Activated naive CD4-positive, alpha-beta T cell treated with anti-CD3 and anti-CD28 coated beads, Interleukin-2, amount 50 U/mL, for 72 hours (primary cell): ENCODE results near the gene RPL14. TPM values are rescaled to one million over a fixed set of nuclear protein-coding genes. Genes with fewer than 3 reads are reported as not detected.

Experiments used
- ATAC-seq, 2 donors: fragments of 150-1000 bp; cut with Tn5 transposase; 2 replicates each; pipeline ENCODE4 v1.10.0; 2021; ENCODE audit warnings: mild to moderate bottlenecking in 2 of 2, moderate library complexity in 2 of 2
- DNase-seq, 2 donors: peaks; one replicate each; pipeline ENCODE4 v3.0.0; 2021 to 2022; ENCODE audit warnings: low spot score in 2 of 2
- H3K27ac Mint-ChIP-seq, 2 donors: one replicate each; pipeline ENCODE4 v1.8.0; 2022; ENCODE audit warnings: mild to moderate bottlenecking in 2 of 2, mixed read lengths in 2 of 2
- H3K36me3 Mint-ChIP-seq, 2 donors: one replicate each; pipeline ENCODE4 v1.8.0; 2022; ENCODE audit warnings: mixed read lengths in 2 of 2
- H3K9me3 Mint-ChIP-seq, 2 donors: one replicate each; pipeline ENCODE4 v1.8.0; 2022; ENCODE audit warnings: mixed read lengths in 2 of 2
- total RNA-seq, 2 donors: library from RNA; stranded (reverse); gene quantifications; one replicate each; pipeline ENCODE4 v1.2.3, GENCODE V29; 2022

RPL14 gene
- total RNA-seq, 2 donors from 2014 or later, result 2,715 to 3,354 TPM

- Mint-ChIP-seq H3K27ac (peak overlapping the region in 1 of 2 donors; percentile 26), H3K36me3 (peaks cover 0 to 5% of the 10 kb centered on the region in 2 donors), H3K9me3 (peaks cover 0 to 4% of the 10 kb centered on the region in 2 donors)
- ATAC-seq (no peak), DNase-seq (no peak)
Measured at GRCh38 chr3:40494698-40495097, 37.6 kb downstream of the RPL14 start.

DNA sequence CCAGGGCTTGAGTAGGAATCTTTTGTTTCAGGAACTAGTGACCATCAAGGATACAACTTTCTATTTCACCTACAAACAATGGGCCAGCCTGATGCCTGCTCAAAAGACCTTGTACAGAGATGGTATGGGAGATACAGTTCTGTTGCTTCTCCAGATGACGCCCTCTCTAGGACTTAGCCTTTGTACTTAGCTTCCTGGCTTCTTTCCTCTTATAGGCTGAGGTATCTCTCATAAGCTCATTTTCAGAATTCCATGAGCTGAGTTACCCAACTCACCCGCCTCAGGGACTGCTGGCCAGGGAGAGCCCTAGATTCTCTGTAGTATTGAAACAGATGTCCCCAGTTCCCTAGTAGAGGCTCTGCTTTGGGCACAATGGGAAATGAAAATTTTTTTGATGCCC is 40.1 kb downstream of the RPL14 start:
- DNase-seq (no peak), ATAC-seq (no peak)
- H3K36me3 Mint-ChIP-seq, result no peaks in the 10 kb centered on the region
- no peak overlapping the region for H3K27ac Mint-ChIP-seq
- no peaks in the 10 kb centered on the region for H3K9me3 Mint-ChIP-seq

DNA sequence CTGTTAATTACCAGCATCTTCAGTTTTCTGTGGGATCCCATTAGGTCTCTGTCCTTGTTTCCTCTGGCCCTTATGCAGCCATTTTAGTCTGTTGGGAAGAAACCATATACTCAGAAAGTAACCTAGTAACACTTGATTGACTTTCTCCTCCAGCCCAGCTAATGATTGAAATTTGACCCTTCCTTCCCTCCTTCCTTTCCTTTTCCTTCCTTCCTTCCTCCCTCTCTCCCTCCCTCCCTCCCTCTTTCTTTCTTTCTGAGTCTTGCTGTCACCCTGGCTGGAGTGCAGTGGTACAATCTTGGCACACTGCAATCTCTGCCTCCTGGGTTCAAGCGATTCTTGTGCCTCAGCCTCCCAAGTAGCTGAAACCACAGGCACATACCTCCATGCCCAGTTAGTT is 42.8 kb downstream of the RPL14 start:
- DNase-seq (no peak), ATAC-seq (no peak)
- Mint-ChIP-seq H3K27ac (no peak overlapping the region), H3K36me3 (no peaks in the 10 kb centered on the region), H3K9me3 (no peaks in the 10 kb centered on the region)

DNA sequence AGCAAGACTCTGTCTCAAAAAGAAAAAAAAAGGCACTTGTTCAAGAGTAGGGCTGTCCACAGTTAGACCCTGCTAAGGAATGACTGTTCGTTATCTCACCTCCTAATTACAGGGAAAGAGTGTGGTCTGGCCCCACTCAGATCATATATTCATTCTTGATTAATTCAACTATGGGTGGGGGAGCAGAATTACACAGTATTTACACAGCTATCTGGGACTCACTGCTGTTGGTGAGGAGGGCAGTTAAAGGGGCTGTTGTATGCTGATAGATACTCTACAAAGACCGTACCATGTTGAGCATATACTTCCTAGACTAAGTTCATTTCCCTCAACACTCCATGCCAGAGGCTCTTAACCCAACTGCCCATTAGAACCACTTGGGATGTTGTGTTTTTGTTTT is 44.9 kb downstream of the RPL14 start:
- Mint-ChIP-seq H3K27ac (no peak overlapping the region), H3K36me3 (peaks cover 0 to 7% of the 10 kb centered on the region in 2 donors), H3K9me3 (no peaks in the 10 kb centered on the region)
- no peak for ATAC-seq
- DNase-seq, result no peak

DNA sequence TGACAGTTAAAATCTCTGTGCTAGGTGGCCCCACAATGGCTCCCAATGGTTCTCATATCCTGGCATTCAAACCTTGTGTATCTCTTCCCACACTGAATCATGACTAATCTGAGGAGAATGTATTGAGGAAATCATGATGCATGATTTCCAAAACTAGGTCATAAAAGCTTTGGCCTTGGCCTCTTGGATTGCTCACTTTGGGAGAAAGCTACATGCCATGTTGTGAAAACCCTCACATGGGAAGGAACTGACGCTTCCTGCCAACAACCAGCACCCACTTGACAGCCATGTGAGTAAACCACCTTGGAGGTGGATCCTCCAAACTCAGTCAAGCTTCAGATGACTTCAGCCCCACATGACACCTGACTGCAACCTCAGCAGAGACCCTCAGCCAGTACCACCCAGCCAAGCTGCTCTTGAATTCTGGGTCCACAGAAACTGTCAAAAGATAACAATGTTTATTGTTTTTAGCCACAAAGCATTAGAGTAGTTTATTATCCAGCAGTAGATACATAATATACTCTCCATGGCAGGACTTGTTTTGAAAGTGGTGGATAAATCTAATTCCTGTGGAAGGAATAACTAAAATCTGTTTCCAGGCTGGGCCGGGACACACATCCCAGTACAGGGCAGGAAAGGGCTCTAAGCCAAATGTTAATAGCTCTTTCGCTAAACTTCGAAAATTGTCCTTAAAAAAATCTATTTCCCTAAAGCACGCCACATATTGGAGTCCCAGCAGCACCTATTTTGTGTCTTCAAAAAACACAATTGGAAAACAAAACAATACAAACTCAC is 47.7 kb downstream of the RPL14 start:
- DNase-seq (no peak), ATAC-seq (peak; percentile 39 to 65)
- no peaks in the 10 kb centered on the region for H3K9me3 Mint-ChIP-seq
- H3K27ac Mint-ChIP-seq, result no peak overlapping the region
- peaks cover 11 to 17% of the 10 kb centered on the region in 2 donors for H3K36me3 Mint-ChIP-seq

- H3K9me3 Mint-ChIP-seq, result no peaks in the 10 kb centered on the region
- peak within 1 kb of the TSS; percentile 79 to 88 for H3K27ac Mint-ChIP-seq
- H3K36me3 Mint-ChIP-seq, result peaks cover 17 to 27% of the 10 kb centered on the region in 2 donors
Measured at GRCh38 chr3:40505599-40506462, 48.7 kb downstream of the RPL14 start, which contains the start of gene ZNF620. TSS of gene ZNF620 (plus strand) at chr3:40506039. CDS start at chr3:40506353, 314 bp downstream.

DNA sequence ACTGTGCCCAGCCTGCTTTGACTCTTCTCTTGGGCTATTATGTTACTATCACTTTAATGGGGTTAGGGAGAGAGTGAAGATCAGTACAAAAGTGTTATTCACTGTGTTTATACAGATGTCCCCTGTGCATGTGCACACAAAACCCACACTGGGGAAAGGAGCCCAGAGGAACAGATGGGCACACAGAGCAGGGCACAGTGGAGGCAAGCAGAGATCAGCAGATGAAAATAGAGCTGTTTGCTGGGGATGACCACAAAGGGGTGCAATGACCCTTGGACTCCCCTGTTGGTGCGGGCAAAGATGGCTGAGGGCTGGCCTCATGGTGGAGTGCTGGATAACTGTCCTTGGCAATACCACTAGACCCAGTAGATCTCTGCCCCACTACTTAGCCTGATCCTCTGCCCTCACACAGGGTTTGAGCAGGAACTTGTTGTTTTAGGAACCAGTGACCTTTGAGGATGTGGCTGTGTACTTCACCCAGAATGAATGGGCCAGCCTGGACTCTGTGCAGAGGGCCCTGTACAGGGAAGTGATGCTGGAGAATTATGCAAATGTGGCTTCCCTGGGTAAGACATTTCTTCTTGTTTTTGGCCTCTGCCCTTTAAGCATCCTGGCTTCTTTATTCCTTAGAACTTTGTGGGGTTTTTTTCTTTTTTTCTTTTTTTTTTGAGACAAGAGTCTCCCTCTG is 54.0 kb downstream of the RPL14 start:
- DNase-seq (no peak), ATAC-seq (peak in 1 of 2 donors; percentile 40)
- Mint-ChIP-seq H3K27ac (no peak overlapping the region), H3K9me3 (no peaks in the 10 kb centered on the region), H3K36me3 (peaks cover 20 to 41% of the 10 kb centered on the region in 2 donors)

More at GRCh38 chr3:40505599-40506462, 48.7 kb downstream of the RPL14 start, which contains the start of gene ZNF620:
- peak; percentile 37 to 65 for DNase-seq
- peak; percentile 66 to 82 for ATAC-seq

- DNase-seq (no peak), ATAC-seq (no peak)
- H3K36me3 Mint-ChIP-seq, result peaks cover 6 to 10% of the 10 kb centered on the region in 2 donors
- H3K27ac Mint-ChIP-seq, result no peak overlapping the region
- no peaks in the 10 kb centered on the region for H3K9me3 Mint-ChIP-seq
Measured at GRCh38 chr3:40516201-40516600, 59.1 kb downstream of the RPL14 start.

- DNase-seq (no peak), ATAC-seq (no peak)
- Mint-ChIP-seq H3K9me3 (no peaks in the 10 kb centered on the region), H3K27ac (no peak overlapping the region), H3K36me3 (peaks cover 4 to 10% of the 10 kb centered on the region in 2 donors)
Measured at GRCh38 chr3:40518067-40518466, 60.9 kb downstream of the RPL14 start.

Other genes starting within 250 kb of the RPL14 start
- 10 to 100 TPM; 35.4 to 88.2 TPM for gene EIF1B, start 147.6 kb upstream of the RPL14 start, total RNA-seq
- gene ENTPD3, start 70.2 kb upstream of the RPL14 start, total RNA-seq, result not detected
- 1 to 10 TPM in 1 of 2 donors, under 1 TPM in 1; 0.91 to 5.7 TPM for gene ZNF619, start 19.8 kb downstream of the RPL14 start, total RNA-seq
- 1 to 10 TPM; 4.3 to 4.9 TPM for gene ZNF620, start 48.7 kb downstream of the RPL14 start, total RNA-seq
- gene ZNF621, start 67.6 kb downstream of the RPL14 start, total RNA-seq, result 10 to 100 TPM; 21.8 to 25.2 TPM